Stimulated activated CD8-positive, alpha-beta memory T cell treated with anti-CD3 and anti-CD28 coated beads, Interleukin-4, amount 100 ng/mL, for 24 hours (primary cell): ENCODE results near the gene STXBP6.

ENCODE experiments used
- DNase-seq: peaks from one replicate; pipeline ENCODE4 v3.0.0-alpha.2; 2020; ENCODE audit warnings: low read depth

The STXBP6 gene

DNA sequence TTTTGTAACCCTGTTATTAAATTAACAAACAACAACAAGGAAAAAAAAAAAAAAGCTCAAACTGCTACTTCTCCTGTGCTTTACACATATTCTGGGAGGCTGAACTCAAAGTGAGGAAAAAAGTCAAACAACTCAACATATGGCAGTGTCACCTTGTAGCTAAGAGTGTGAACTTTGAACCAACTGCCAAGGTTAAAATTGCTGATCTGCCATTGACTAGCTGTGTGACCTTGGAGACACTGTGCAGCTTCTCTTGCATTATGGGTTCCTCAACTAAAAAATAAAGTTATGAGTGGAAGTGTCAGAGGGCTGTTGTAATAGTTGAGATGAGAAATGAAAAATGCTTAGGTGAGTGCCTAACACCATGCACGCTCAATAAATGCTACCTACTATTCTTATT is 34.2 kb downstream of the STXBP6 start:
- DNase-seq: no peak

DNA sequence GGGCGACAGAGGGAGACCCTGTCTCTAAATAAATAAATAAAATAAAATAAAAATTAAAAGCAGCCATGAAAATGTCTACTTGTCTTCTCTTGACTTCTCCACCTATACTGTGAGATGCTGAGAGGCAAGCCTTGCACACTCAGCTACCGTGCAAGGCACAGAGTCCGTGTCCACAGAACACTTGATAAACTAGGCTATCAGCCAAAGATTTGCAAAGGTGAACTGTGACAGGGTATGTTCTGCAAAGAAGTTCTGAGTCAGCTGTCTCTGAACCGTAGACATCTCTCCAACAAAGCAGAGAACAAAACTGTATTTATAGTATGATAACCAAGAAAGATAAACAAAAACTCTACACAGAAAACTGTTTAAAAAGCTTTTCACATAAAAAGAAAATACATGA is 35.5 kb downstream of the STXBP6 start:
- no peak for DNase-seq

DNA sequence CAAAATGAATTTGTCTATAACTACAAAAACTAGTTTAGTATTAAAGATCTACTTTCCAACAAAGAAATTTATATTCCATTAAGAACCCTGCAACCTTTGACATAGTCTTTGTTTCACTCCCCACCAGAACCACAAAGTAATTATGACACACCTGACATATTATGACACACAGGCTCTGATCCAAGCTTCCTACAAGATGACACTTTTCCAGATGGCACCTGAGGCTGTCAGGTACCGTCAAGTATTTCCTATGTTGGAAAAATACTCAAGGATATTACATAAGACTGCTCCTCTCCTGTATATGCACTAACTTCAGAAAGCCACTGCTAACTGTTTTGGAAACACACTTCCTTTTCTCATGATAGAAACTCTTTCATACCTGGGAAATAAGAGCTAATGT is 38.9 kb downstream of the STXBP6 start:
- DNase-seq: no peak

GRCh38 chr14:25010471-25010870 is 39.5 kb downstream of the STXBP6 start:
- no peak for DNase-seq

GRCh38 chr14:25009891-25010290 is 40.1 kb downstream of the STXBP6 start:
- DNase-seq: no peak

DNA sequence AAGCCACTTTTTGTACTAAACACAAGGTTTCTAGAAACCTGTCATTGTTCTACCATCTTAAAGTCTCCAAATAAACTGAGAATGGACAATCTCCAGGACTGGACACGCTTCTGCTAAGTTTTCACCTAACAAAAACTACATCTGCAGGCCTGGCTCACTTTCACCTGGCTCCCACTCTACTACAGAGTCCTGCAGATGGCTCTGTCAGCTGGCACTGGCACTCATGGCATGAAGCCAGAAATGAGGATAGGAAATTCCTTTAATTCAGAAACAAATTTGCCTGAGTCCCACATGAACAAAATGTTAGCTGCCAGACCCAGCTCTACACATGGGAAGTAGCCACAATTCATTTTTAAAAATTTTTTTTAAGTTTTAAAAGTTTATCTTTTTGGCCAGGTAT is 42.1 kb downstream of the STXBP6 start:
- no peak for DNase-seq

GRCh38 chr14:25006961-25007795 is 42.8 kb downstream of the STXBP6 start:
- DNase-seq: no peak

GRCh38 chr14:25006031-25006430 is 43.9 kb downstream of the STXBP6 start:
- DNase-seq: no peak

DNA sequence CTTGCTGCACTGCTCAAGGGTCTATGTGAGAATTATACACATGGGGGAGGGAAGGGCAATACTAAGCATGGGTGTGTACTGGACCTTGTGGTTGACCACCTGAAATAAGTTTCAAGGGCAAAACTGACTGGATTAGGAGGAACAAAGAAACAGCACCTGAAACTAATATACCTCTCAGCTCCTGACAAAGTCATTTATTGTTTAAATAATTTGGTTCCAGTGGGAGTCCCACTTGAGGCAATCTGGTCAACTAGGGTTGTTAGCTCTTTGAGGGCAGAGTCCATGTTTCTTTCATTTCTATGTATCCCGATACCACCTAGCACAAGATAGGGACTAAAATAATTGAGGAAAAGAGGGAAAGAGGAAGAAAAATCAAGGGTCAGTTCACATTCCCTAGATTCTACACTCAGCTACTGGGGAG is 45.5 kb downstream of the STXBP6 start:
- DNase-seq: no peak

DNA sequence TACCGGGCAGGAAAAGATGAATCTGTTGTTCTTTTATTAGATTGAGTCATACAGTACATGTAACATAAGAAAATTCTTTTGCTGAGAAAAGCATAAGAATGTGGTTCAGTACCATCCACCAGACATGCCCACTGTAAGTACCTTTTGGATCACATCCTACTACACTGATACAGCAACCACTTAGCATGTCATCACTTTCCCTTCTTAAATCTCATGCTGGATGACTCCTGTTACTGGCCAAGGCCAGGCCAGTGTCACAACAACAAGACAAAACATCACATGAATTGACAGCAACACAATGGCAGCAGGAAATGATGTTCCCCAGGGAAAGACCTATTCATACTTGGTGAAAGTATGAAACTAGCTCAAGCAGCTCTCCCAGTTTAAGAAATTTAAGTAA is 46.4 kb downstream of the STXBP6 start:
- no peak for DNase-seq

GRCh38 chr14:25001601-25002000 is 48.3 kb downstream of the STXBP6 start:
- no peak for DNase-seq

DNA sequence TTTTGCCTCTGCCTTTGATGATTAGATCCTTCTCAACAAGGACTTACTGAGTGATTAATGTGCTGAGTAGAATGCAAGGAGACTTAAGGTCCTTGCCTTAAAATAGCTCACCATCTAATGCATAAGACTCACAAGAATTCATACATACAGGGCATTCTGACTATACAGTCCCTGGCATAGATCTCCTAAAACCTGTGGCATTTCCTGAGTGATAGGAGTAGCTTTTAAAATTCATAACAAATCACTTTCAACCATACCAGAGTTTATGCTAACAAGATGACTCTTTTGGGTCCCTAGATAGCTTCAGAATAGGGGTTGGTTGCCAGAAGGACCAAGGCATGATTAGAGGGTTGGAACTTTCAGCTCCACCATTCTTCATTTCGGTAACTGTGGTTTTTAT is 48.8 kb downstream of the STXBP6 start:
- no peak for DNase-seq

GRCh38 chr14:24999157-24999556 is 50.8 kb downstream of the STXBP6 start:
- no peak for DNase-seq

- no peak for DNase-seq
Observed at GRCh38 chr14:24996930-24997725, 52.8 kb downstream of the STXBP6 start.

DNA sequence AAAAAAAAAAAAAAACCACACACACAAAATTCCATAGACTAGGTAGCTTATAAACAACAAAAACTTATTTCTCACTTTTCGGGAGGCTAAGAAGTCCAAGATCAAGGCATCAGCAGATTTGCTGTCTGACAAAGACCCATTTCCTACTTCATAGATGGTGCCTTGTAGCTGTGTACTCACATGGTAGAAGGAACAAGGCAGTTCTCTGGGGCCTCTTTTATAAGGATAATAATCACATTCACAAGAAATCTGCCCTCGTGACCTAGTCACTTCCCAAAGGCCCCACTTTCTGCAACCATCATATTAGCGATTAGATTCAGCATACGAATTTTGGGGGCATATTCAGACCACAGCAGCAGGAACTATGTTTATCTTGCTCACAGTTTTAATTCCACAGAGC is 54.9 kb downstream of the STXBP6 start:
- DNase-seq: no peak

DNA sequence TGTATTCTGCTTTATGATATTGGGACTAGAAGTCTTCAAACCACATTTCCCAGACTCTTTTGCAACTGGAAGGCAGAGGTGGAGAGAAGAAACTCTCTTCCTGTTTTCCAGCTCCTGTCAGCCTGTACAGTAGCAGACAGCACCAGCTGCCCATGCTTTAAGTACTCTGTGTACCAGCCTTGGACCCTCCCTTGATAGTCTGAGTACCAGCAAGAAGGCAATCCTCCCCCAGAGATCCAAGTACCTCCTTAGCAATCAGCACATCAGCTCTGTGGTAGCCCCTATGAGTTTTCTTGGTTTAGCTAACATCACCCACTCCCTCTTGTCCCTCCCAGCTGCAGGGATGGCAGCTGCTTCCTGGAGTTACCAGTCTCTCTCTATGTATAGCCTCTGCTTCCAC is 56.3 kb downstream of the STXBP6 start:
- DNase-seq: no peak

GRCh38 chr14:24992624-24993360 is 57.2 kb downstream of the STXBP6 start:
- DNase-seq: no peak

DNA sequence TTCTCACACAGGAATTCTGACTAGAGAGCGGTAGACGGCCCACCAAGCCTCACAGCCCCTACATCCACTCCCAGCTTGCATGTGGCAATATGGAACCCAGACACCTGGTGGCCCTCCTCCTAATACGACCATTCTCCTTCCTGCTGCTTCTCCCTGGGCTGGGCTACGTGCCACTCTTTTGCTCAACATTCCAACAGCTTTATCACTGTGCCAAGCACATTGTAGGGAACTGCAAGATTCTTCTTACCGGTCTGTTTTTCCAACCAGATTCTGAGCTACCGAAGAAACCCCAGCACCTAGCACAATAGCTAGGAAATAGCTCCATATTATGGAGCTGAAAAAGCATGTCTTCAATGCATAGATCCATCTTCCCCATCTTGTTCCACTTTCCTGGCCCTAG is 58.1 kb downstream of the STXBP6 start:
- no peak for DNase-seq

GRCh38 chr14:24991288-24991687 is 58.7 kb downstream of the STXBP6 start:
- no peak for DNase-seq

GRCh38 chr14:24990773-24991172 is 59.2 kb downstream of the STXBP6 start:
- DNase-seq: no peak

GRCh38 chr14:24990050-24990449 is 59.9 kb downstream of the STXBP6 start:
- DNase-seq: no peak

DNA sequence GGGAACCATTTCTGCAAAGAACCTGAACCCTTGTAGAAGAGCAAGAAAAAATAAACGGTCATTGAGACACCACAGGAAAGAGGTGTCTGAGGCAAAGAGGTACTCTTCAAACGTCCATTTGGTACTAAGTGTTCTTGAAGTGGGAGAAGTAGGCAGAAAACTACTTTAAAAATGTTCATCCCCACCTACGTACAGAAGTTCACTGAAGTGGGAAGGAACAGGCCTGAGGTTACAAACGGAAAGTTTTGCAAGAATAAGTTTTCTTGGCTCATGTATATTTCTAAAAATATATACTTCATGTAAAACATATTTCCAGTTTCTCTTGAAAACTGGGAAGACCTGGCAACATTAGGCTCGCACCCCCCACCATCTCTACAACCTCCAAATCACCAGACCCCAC is 61.2 kb downstream of the STXBP6 start:
- DNase-seq: no peak
